HCT116 (cell line): ENCODE measurements around the gene ZC3H15. TPM values are rescaled to one million over a fixed set of nuclear protein-coding genes. Genes with fewer than 3 reads are reported as not detected.
A peak's percentile ranks its signal among the peaks of the same experiment; 100 is the strongest.

ENCODE experiments used
- ATAC-seq: fragments of 200-7000 bp; cut with Tn5 transposase; 2 replicates; pipeline ENCODE4 v1.9.1; 2020; ENCODE audit warnings: mild to moderate bottlenecking, moderate library complexity
- BruUV-seq: library from RNA; stranded (reverse); fragments of 400-500 nt; replicated peaks from 2 replicates; lab custom pipeline; 2021; lab: Mats Ljungman, UMichigan
- CTCF ChIA-PET: fragments of 300-600 bp; sonication (Branson Sonifier 250); formaldehyde crosslinking; loops from one replicate; lab custom pipeline; 2021; ENCODE audit warnings: antibody characterized with exemption; lab: Charles Lee
- POLR2A ChIA-PET: fragments of 300-600, 350-600 bp; sonication (Branson Sonifier 250); formaldehyde crosslinking; loops from one replicate; lab custom pipeline; 2021; ENCODE audit warnings: antibody characterized with exemption; lab: Charles Lee
- RAD21 ChIA-PET, 2 experiments: fragments of 300-600 bp; sonication (Branson Sonifier 250); formaldehyde crosslinking; loops; one replicate each; lab custom pipeline; 2023; ENCODE audit warnings: low total read pairs in 2 of 2; ENCODE audit not compliant: uncharacterized antibody in 2 of 2, unreplicated experiment in 2 of 2, low non-redundant PET in 1 of 2; lab: Charles Lee
- DNase-seq: peaks from one replicate; pipeline ENCODE4 v3.0.0-alpha.2; 2010; ENCODE audit warnings: low read depth, low spot score
- H2AFZ ChIP-seq: fragments of 200-600 bp; shearing (Covaris generic), sonication (generic); 2 replicates; pipeline ENCODE4 v1.6.1; 2017; ENCODE audit warnings: low read depth, mixed run types, mixed read lengths, antibody characterized with exemption, low read length; ENCODE audit not compliant: poor library complexity, severe bottlenecking
- H3K27ac ChIP-seq: 2 replicates; pipeline ENCODE4 v1.5.1; 2012; ENCODE audit warnings: low read depth, low read length
- H3K27me3 ChIP-seq: fragments of 200-600 bp; sonication (generic); 2 replicates; pipeline ENCODE4 v1.6.1; 2016; ENCODE audit warnings: mixed run types, low read length, mixed read lengths; ENCODE audit not compliant: insufficient read depth
- H3K36me3 ChIP-seq, 2 experiments: fragments of 200-500 bp in 1 of 2; fragments of 200-600 bp in 1 of 2; sonication (Bioruptor generic) in 1 of 2; sonication (generic) in 1 of 2; 2 replicates each; pipeline versions ENCODE4 v1.5.1 to v1.6.1; 2014 to 2016; ENCODE audit warnings: low read length in 2 of 2, inconsistent platforms in 1 of 2, mixed read lengths in 1 of 2, mixed run types in 1 of 2; ENCODE audit not compliant: insufficient read depth in 2 of 2, control insufficient read depth in 1 of 2
- H3K4me1 ChIP-seq, 2 experiments: fragments of 200-600 bp in 1 of 2; sonication (generic) in 1 of 2; 2 replicates each; pipeline versions ENCODE4 v1.5.1 to v1.6.1; 2012 to 2017; ENCODE audit warnings: low read length in 2 of 2, inconsistent platforms in 1 of 2, mild to moderate bottlenecking in 1 of 2, mixed read lengths in 1 of 2, mixed run types in 1 of 2, moderate library complexity in 1 of 2; ENCODE audit not compliant: insufficient read depth in 2 of 2, control insufficient read depth in 1 of 2
- H3K4me2 ChIP-seq: fragments of 200-600 bp; sonication (generic); 2 replicates; pipeline ENCODE4 v1.6.1; 2017; ENCODE audit warnings: mixed run types, low read length, mixed read lengths
- H3K4me3 ChIP-seq, 2 experiments: fragments of 200-600 bp in 1 of 2; sonication (generic) in 1 of 2; replicated peaks in 1 of 2; 2 replicates each; pipeline ENCODE4 v1.5.1; 2011 to 2016; ENCODE audit warnings: low read length in 2 of 2, control low read depth in 1 of 2, low read depth in 1 of 2, mild to moderate bottlenecking in 1 of 2, mixed read lengths in 1 of 2, mixed run types in 1 of 2
- H3K79me2 ChIP-seq: fragments of 200-600 bp; sonication (generic); 2 replicates; pipeline ENCODE4 v1.6.1; 2017; ENCODE audit warnings: mild to moderate bottlenecking, mixed run types, low read length, moderate library complexity, mixed read lengths; ENCODE audit not compliant: insufficient read depth
- H3K9ac ChIP-seq: fragments of 200-600 bp; sonication (generic); 2 replicates; pipeline ENCODE4 v1.6.1; 2016; ENCODE audit warnings: low read length, mixed read lengths
- H3K9me2 ChIP-seq: fragments of 200-600 bp; sonication (generic), shearing (Covaris generic); 2 replicates; pipeline ENCODE4 v1.6.1; 2017; ENCODE audit warnings: mixed run types, mild to moderate bottlenecking, moderate library complexity; ENCODE audit not compliant: insufficient read depth
- H3K9me3 ChIP-seq, 2 experiments: fragments of 200-500 bp in 1 of 2; fragments of 200-600 bp in 1 of 2; sonication (Bioruptor generic) in 1 of 2; sonication (generic) in 1 of 2; 2 replicates each; pipeline ENCODE4 v1.6.1; 2014 to 2017; ENCODE audit warnings: low read length in 2 of 2, mixed read lengths in 2 of 2, inconsistent platforms in 1 of 2, low read depth in 1 of 2, mild to moderate bottlenecking in 1 of 2, mixed run types in 1 of 2, moderate library complexity in 1 of 2; ENCODE audit not compliant: control insufficient read depth in 1 of 2, insufficient read depth in 1 of 2
- H4K20me1 ChIP-seq: fragments of 200-600 bp; sonication (generic), shearing (Covaris generic); 2 replicates; pipeline ENCODE4 v1.6.1; 2017; ENCODE audit warnings: mixed run types, mild to moderate bottlenecking, moderate library complexity; ENCODE audit not compliant: insufficient read depth
- CBX3 ChIP-seq: IDR thresholded peaks from 2 replicates; pipeline ENCODE4 v1.6.1; 2012; ENCODE audit warnings: low read depth
- CTCF ChIP-seq, 3 experiments: fragments of 200-600 bp in 1 of 3; sonication (generic) in 1 of 3; IDR thresholded peaks in 2 of 3; conservative IDR thresholded peaks in 1 of 3; 2 replicates each; pipeline ENCODE4 v1.5.1; 2012 to 2017; ENCODE audit warnings: low read depth in 2 of 3, low read length in 2 of 3, antibody characterized with exemption in 1 of 3, borderline replicate concordance in 1 of 3, control low read depth in 1 of 3, mild to moderate bottlenecking in 1 of 3, mixed read lengths in 1 of 3, mixed run types in 1 of 3, moderate library complexity in 1 of 3; ENCODE audit not compliant: insufficient read depth in 1 of 3
- EGR1 ChIP-seq: IDR thresholded peaks from 2 replicates; pipeline ENCODE4 v1.6.1; 2012; ENCODE audit warnings: low read depth
- ELF1 ChIP-seq: IDR thresholded peaks from 2 replicates; pipeline ENCODE4 v1.6.1; 2012; ENCODE audit warnings: low read depth, borderline replicate concordance
- EZH2phosphoT487 ChIP-seq: fragments of 200-600 bp; IDR thresholded peaks from 2 replicates; pipeline ENCODE4 v1.6.1; 2018; ENCODE audit warnings: antibody characterized with exemption, borderline replicate concordance
- MAX ChIP-seq: IDR thresholded peaks from 2 replicates; pipeline ENCODE4 v1.6.1; 2012
- SIN3A ChIP-seq: IDR thresholded peaks from 2 replicates; pipeline ENCODE4 v1.6.1; 2012; ENCODE audit warnings: low read depth
- TCF7L2 ChIP-seq: IDR thresholded peaks from 2 replicates; pipeline ENCODE4 v1.7.0; 2011; ENCODE audit warnings: borderline replicate concordance, inconsistent platforms; ENCODE audit not compliant: insufficient read depth, insufficient read length; ENCODE audit errors: extremely low read depth
- ZBTB33 ChIP-seq: IDR thresholded peaks from 2 replicates; pipeline ENCODE4 v1.6.1; 2011; ENCODE audit warnings: mild to moderate bottlenecking, low read length, moderate library complexity; ENCODE audit not compliant: insufficient replicate concordance; ENCODE audit errors: extremely low read depth
- intact Hi-C: fragments of 100-400 bp; cut with micrococcal nuclease; formaldehyde crosslinking; loops from 2 replicates; pipeline ENCODE4 v1.10.0; 2022
- total RNA-seq: library from RNA; stranded (reverse); gene quantifications from one replicate; pipeline ENCODE4 v1.2.1, GENCODE V29; 2021; ENCODE audit not compliant: unreplicated experiment

The ZC3H15 gene
- total RNA-seq, 1 experiment from 2014 or later: 75.2 TPM

GRCh38 chr2:186485576-186485870 lies 537 bp upstream of the ZC3H15 start:
- peak overlapping the region; percentile 36 for H2AFZ ChIP-seq
- H3K4me3 ChIP-seq: peak overlapping the region; percentile 88 to 95
- ATAC-seq: no peak
- H3K9me2 ChIP-seq: peaks cover 4% of the 10 kb centered on the region; the same call in 1 of the 2 replicates
- CTCF ChIA-PET: interaction anchor here (1.2 kb wide), 2 partner anchors 25 to 156 kb away, joined by 4 to 6 read pairs; no protein-coding TSS in a partner anchor
- TSS peak; percentile 77 for BruUV-seq
- peak overlapping the region; percentile 80 for H3K4me2 ChIP-seq
- peak overlapping the region; percentile 74 for H3K27ac ChIP-seq
- H4K20me1 ChIP-seq: peaks cover 25% of the 10 kb centered on the region; the same call in 1 of the 2 replicates
- H3K4me1 ChIP-seq: peaks cover 4 to 14% of the 10 kb centered on the region in 2 experiments; a peak in 2 of 4 replicates
- no peaks in the 10 kb centered on the region; a peak in 1 of 4 replicates for H3K36me3 ChIP-seq
- no peak for DNase-seq
- no peaks in the 10 kb centered on the region for H3K27me3 ChIP-seq
- no peaks in the 10 kb centered on the region for H3K9me3 ChIP-seq
- H3K79me2 ChIP-seq: peaks cover 54% of the 10 kb centered on the region
- intact Hi-C loops: no loop called here
- RAD21 ChIA-PET: no interaction called here
- H3K9ac ChIP-seq: peak overlapping the region; percentile 96
- POLR2A ChIA-PET: interaction anchor here (0.9 to 1.1 kb wide), 4 partner anchors 9 to 810 kb away, joined by 3 to 5 read pairs (median 3); no protein-coding TSS in a partner anchor
- TF ChIP-seq CBX3 (no peak), MAX (no peak), TCF7L2 (no peak), ZBTB33 (no peak), SIN3A (no peak), EZH2phosphoT487 (no peak), EGR1 (no peak), CTCF (IDR thresholded peaks at IDR 0.05 in 2 of 3, conservative IDR thresholded peaks at IDR 0.05 in 1 of 3; ENCODE audit: borderline replicate concordance in 1 of 3, insufficient read depth in 1 of 3, low read depth in 2 of 3, low read length in 2 of 3) (no peak), ELF1 (no peak)
